ENCODE measurements around the gene ZFAND2A.

DNA sequence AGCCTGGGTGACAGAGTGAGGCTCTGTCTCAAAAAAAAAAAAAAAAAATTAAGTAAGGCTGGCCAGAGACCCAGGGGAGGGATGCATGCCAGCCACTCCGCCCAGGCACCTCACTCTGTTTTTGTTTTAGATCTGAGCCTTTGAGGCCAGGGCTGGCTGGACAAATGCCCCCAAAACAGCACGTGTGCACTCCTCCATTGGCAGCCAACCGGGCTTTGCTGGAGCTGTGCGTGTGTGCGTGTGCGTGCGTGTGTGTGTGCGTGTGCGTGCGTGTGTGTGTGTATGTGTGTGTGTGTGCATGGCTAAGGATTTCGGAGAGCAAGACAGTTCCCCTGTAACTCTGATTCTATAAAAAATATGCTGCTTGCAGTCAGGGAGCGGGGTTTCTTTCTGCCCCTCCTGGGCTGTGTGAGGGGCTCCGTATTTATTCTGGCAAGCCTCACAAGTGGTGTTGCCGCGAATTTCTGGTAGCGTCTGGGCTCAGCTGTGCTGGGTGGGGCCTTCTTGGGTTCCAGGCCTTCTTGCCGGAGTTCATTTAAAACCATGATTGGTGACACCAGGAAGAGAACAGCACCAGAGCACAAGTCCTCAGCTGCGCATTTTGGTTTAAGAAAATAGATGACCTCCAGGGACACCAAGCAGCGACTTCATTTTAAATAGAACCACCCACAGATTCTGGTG lies 44.6 kb upstream of the ZFAND2A start:
- TF ChIP-seq, protein P1, sequence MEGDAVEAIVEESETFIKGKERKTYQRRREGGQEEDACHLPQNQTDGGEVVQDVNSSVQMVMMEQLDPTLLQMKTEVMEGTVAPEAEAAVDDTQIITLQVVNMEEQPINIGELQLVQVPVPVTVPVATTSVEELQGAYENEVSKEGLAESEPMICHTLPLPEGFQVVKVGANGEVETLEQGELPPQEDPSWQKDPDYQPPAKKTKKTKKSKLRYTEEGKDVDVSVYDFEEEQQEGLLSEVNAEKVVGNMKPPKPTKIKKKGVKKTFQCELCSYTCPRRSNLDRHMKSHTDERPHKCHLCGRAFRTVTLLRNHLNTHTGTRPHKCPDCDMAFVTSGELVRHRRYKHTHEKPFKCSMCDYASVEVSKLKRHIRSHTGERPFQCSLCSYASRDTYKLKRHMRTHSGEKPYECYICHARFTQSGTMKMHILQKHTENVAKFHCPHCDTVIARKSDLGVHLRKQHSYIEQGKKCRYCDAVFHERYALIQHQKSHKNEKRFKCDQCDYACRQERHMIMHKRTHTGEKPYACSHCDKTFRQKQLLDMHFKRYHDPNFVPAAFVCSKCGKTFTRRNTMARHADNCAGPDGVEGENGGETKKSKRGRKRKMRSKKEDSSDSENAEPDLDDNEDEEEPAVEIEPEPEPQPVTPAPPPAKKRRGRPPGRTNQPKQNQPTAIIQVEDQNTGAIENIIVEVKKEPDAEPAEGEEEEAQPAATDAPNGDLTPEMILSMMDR (IDR thresholded peaks at IDR 0.05; ENCODE audit: low read length) = no peak
- no peak for TF ChIP-seq EZH2 (IDR thresholded peaks at IDR 0.05; ENCODE audit: borderline replicate concordance, low read length)

All from OCI-LY1 (cell line).